ENCODE results near the gene CCL8.

DNA sequence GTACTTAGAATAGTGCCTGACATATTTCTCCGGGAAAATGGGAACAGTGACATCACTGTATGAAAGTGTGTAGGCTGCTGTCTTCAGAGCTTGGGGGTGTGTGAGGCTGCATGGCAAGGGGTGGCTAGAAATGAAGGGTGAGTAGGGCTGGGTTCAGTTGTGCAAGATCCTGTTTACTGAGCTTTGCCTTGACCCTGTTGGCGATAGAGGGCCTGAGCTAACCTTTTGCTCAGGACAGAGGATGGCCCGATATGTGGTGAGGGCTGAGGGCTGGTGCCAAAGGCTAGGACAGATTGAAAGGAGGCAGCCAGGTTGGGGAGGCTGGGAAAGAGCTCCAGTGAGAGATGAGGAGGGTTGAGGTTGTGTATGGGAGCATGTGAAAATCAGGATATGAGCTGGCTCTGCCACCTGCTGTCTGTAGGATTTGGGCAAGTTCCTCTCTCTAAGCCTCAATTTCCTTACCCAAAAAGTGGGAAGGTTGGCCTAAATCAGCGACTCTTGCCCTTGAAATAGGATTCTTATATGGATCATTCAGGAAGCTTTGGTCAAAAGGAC lies 49.8 kb downstream of the CCL8 start:
- TF ChIP-seq, protein P1, sequence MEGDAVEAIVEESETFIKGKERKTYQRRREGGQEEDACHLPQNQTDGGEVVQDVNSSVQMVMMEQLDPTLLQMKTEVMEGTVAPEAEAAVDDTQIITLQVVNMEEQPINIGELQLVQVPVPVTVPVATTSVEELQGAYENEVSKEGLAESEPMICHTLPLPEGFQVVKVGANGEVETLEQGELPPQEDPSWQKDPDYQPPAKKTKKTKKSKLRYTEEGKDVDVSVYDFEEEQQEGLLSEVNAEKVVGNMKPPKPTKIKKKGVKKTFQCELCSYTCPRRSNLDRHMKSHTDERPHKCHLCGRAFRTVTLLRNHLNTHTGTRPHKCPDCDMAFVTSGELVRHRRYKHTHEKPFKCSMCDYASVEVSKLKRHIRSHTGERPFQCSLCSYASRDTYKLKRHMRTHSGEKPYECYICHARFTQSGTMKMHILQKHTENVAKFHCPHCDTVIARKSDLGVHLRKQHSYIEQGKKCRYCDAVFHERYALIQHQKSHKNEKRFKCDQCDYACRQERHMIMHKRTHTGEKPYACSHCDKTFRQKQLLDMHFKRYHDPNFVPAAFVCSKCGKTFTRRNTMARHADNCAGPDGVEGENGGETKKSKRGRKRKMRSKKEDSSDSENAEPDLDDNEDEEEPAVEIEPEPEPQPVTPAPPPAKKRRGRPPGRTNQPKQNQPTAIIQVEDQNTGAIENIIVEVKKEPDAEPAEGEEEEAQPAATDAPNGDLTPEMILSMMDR (IDR thresholded peaks at IDR 0.05): no peak
- no peak for TF ChIP-seq POLR2AphosphoS5 (IDR thresholded peaks at IDR 0.05; ENCODE audit: low read depth, low read length)
